ENCODE results near the gene CENPB. TPM values are rescaled to one million over a fixed set of nuclear protein-coding genes. Genes with fewer than 3 reads are reported as not detected.

CENPB gene
- total and polyA plus RNA-seq, 10 of the 15 experiments (the other 5 are each of a cell fraction or from before 2014, with no cell fraction given): 0.16 to 71.2 (median 14.0) TPM

- peak; percentile 84 for TF ChIP-seq ZNF592 (IDR thresholded peaks at IDR 0.05)
- TF ChIP-seq CREM (IDR thresholded peaks at IDR 0.05; ENCODE audit: low read depth): peak; percentile 100
- TF ChIP-seq SMC3 (IDR thresholded peaks at IDR 0.05; ENCODE audit: borderline replicate concordance, low read length): peak; percentile 69
- TF ChIP-seq EP300 (IDR thresholded peaks at IDR 0.05; ENCODE audit: borderline replicate concordance in 1 of 2, control insufficient read depth in 1 of 2, low read depth in 2 of 2, low read length in 2 of 2): 0 out of 4 replicates have a peak, but pooled peaks of 1 of the 2 experiments have one; percentile 15
- TF ChIP-seq RFX5 (IDR thresholded peaks at IDR 0.05; ENCODE audit: low read depth, low read length): peak; percentile 43; the same call in 1 of the 2 replicates
- no peak for TF ChIP-seq USF2 (IDR thresholded peaks at IDR 0.05; ENCODE audit: borderline replicate concordance, low read depth, low read length)
- TF ChIP-seq MXI1 (IDR thresholded peaks at IDR 0.05; ENCODE audit: low read depth, low read length): no peak; the same call in 1 of the 2 replicates
- TF ChIP-seq BHLHE40 (IDR thresholded peaks at IDR 0.05; ENCODE audit: borderline replicate concordance in 1 of 2, low read depth in 2 of 2, low read length in 1 of 2): peak in 1 of 2 experiments; percentile 73; a peak in 2 of 4 replicates
- TF ChIP-seq MTA3 (IDR thresholded peaks at IDR 0.05; ENCODE audit: borderline replicate concordance, low read length): no peak
- 0 out of 2 replicates have a peak, but pooled peaks have one; percentile 38 for TF ChIP-seq TCF3 (IDR thresholded peaks at IDR 0.05; ENCODE audit: borderline replicate concordance, insufficient read depth, low read depth, low read length)
- peak; percentile 82 for TF ChIP-seq RUNX3 (IDR thresholded peaks at IDR 0.05; ENCODE audit: low read length)
- TF ChIP-seq GATAD2B (conservative IDR thresholded peaks at IDR 0.05; ENCODE audit: low read depth): peak; percentile 97
- peak; percentile 98 for TF ChIP-seq NBN (IDR thresholded peaks at IDR 0.05)
- TF ChIP-seq RBBP5 (conservative IDR thresholded peaks at IDR 0.05): 0 out of 2 replicates have a peak, but pooled peaks have one; percentile 78
- peak; percentile 98 for TF ChIP-seq YY1 (IDR thresholded peaks at IDR 0.05; ENCODE audit: low read depth, low read length)
- peak; percentile 53 for TF ChIP-seq HDAC6 (IDR thresholded peaks at IDR 0.05; ENCODE audit: unreplicated experiment)
- 0 out of 2 replicates have a peak, but pooled peaks have one; percentile 68 for TF ChIP-seq CBX5 (IDR thresholded peaks at IDR 0.05; ENCODE audit: low read depth)
- TF ChIP-seq MEF2B (IDR thresholded peaks at IDR 0.05; ENCODE audit: partially characterized antibody, poor library complexity, severe bottlenecking): peak; percentile 32
- TF ChIP-seq TARDBP (IDR thresholded peaks at IDR 0.05; ENCODE audit: borderline replicate concordance): no peak; the same call in none of the 2 replicates
- peak; percentile 97; the same call in 1 of the 2 replicates for TF ChIP-seq ASH2L (IDR thresholded peaks at IDR 0.05; ENCODE audit: borderline replicate concordance, low read depth)
Observed at GRCh38 chr20:3820048-3820900, 33.7 kb upstream of the CENPB start, which contains the start of gene AP5S1 (continued).
